ENCODE results near the gene IL22RA2. TPM values are rescaled to one million over a fixed set of nuclear protein-coding genes. Genes with fewer than 3 reads are reported as not detected.
"Not testable (repeated sequence)": the region's sequence is repeated elsewhere in the genome, so short reads cannot be mapped to it uniquely, and the experiment has no call there.

IL22RA2 gene
- total RNA-seq, 1 experiment from 2014 or later, result not detected

GRCh38 chr6:137211910-137212309 is 38.5 kb upstream of the IL22RA2 start:
- peaks cover 3% of the 10 kb centered on the region; the same call in 1 of the 2 replicates for H3K36me3 ChIP-seq (ENCODE audit: control insufficient read depth, insufficient read depth, low read length)
- intact Hi-C loops (cut with micrococcal nuclease; ENCODE audit: unreplicated experiment), result no loop called here
- BruUV-seq (replicated peaks), result no TSS peak
- H3K9me3 Mint-ChIP-seq (ENCODE audit: unreplicated experiment), result peaks cover 14% of the 10 kb centered on the region
- H3K36me3 Mint-ChIP-seq (ENCODE audit: insufficient read depth, unreplicated experiment), result peaks cover 67% of the 10 kb centered on the region
- peaks cover 7% of the 10 kb centered on the region for H3K4me1 ChIP-seq
- H3K4me1 Mint-ChIP-seq (ENCODE audit: low read depth, unreplicated experiment), result peaks cover 9% of the 10 kb centered on the region
- no peak for DNase-seq
- CTCF ChIA-PET, result no interaction called here
- H3K4me3 Mint-ChIP-seq (ENCODE audit: unreplicated experiment), result no peak overlapping the region
- H3K9me3 ChIP-seq, result peaks cover 18% of the 10 kb centered on the region
- POLR2A ChIA-PET, result no interaction called here
- no peak for TF ChIP-seq CTCF (IDR thresholded peaks at IDR 0.05; ENCODE audit: insufficient read depth in 1 of 2, low read depth in 1 of 2, low read length in 1 of 2, severe bottlenecking in 1 of 2, unreplicated experiment in 1 of 2)
- no peaks in the 10 kb centered on the region for H3K27me3 ChIP-seq (replicated peaks; ENCODE audit: control insufficient read depth, insufficient read depth, low read length)
- H3K4me3 ChIP-seq (ENCODE audit: low read depth, low read length), result no peak overlapping the region
- no peaks in the 10 kb centered on the region for H3K27me3 Mint-ChIP-seq (ENCODE audit: insufficient read depth, unreplicated experiment)
- H3K27ac Mint-ChIP-seq (ENCODE audit: unreplicated experiment), result no peak overlapping the region

GRCh38 chr6:137210903-137211302 is 37.5 kb upstream of the IL22RA2 start:
- Mint-ChIP-seq H3K4me3 (ENCODE audit: unreplicated experiment) (no peak overlapping the region), H3K36me3 (ENCODE audit: insufficient read depth, unreplicated experiment) (peaks cover 68% of the 10 kb centered on the region), H3K9me3 (ENCODE audit: unreplicated experiment) (peaks cover 14% of the 10 kb centered on the region), H3K27me3 (ENCODE audit: insufficient read depth, unreplicated experiment) (no peaks in the 10 kb centered on the region), H3K4me1 (ENCODE audit: low read depth, unreplicated experiment) (peaks cover 6% of the 10 kb centered on the region), H3K27ac (ENCODE audit: unreplicated experiment) (no peak overlapping the region)
- no peak for TF ChIP-seq CTCF (IDR thresholded peaks at IDR 0.05; ENCODE audit: insufficient read depth in 1 of 2, low read depth in 1 of 2, low read length in 1 of 2, severe bottlenecking in 1 of 2, unreplicated experiment in 1 of 2)
- DNase-seq, result no peak
- POLR2A ChIA-PET, result no interaction called here
- no peaks in the 10 kb centered on the region for H3K27me3 ChIP-seq (replicated peaks; ENCODE audit: control insufficient read depth, insufficient read depth, low read length)
- peaks cover 6% of the 10 kb centered on the region; the same call in 1 of the 2 replicates for H3K4me1 ChIP-seq
- intact Hi-C loops (cut with micrococcal nuclease; ENCODE audit: unreplicated experiment), result no loop called here
- H3K36me3 ChIP-seq (ENCODE audit: control insufficient read depth, insufficient read depth, low read length), result 0 out of 2 replicates have a peak, but pooled peaks cover 2% of the 10 kb centered on the region
- peaks cover 18% of the 10 kb centered on the region for H3K9me3 ChIP-seq
- CTCF ChIA-PET, result no interaction called here
- BruUV-seq (replicated peaks), result no TSS peak
- H3K4me3 ChIP-seq (ENCODE audit: low read depth, low read length), result no peak overlapping the region

GRCh38 chr6:137208279-137208678 is 34.8 kb upstream of the IL22RA2 start:
- Mint-ChIP-seq H3K4me3 (ENCODE audit: unreplicated experiment) (no peak overlapping the region), H3K27ac (ENCODE audit: unreplicated experiment) (no peak overlapping the region), H3K27me3 (ENCODE audit: insufficient read depth, unreplicated experiment) (no peaks in the 10 kb centered on the region), H3K36me3 (ENCODE audit: insufficient read depth, unreplicated experiment) (peaks cover 78% of the 10 kb centered on the region), H3K4me1 (ENCODE audit: low read depth, unreplicated experiment) (no peaks in the 10 kb centered on the region), H3K9me3 (ENCODE audit: unreplicated experiment) (peaks cover 14% of the 10 kb centered on the region)
- DNase-seq, result no peak
- Histone ChIP-seq H3K4me1 (peaks cover 6% of the 10 kb centered on the region; the same call in 1 of the 2 replicates), H3K9me3 (peaks cover 18% of the 10 kb centered on the region), H3K36me3 (ENCODE audit: control insufficient read depth, insufficient read depth, low read length) (0 out of 2 replicates have a peak, but pooled peaks cover 2% of the 10 kb centered on the region), H3K27me3 (replicated peaks; ENCODE audit: control insufficient read depth, insufficient read depth, low read length) (no peaks in the 10 kb centered on the region), H3K4me3 (ENCODE audit: low read depth, low read length) (no peak overlapping the region)
- CTCF ChIA-PET, result no interaction called here
- intact Hi-C loops (cut with micrococcal nuclease; ENCODE audit: unreplicated experiment), result no loop called here
- POLR2A ChIA-PET, result no interaction called here
- TF ChIP-seq CTCF (IDR thresholded peaks at IDR 0.05; ENCODE audit: insufficient read depth in 1 of 2, low read depth in 1 of 2, low read length in 1 of 2, severe bottlenecking in 1 of 2, unreplicated experiment in 1 of 2), result no peak
- BruUV-seq (replicated peaks), result no TSS peak

- BruUV-seq (replicated peaks); H3K27me3 Mint-ChIP-seq (ENCODE audit: insufficient read depth, unreplicated experiment); H3K36me3 ChIP-seq (ENCODE audit: control insufficient read depth, insufficient read depth, low read length); intact Hi-C loops (cut with micrococcal nuclease; ENCODE audit: unreplicated experiment); H3K27ac Mint-ChIP-seq (ENCODE audit: unreplicated experiment); H3K4me1 Mint-ChIP-seq (ENCODE audit: low read depth, unreplicated experiment); POLR2A ChIA-PET; CTCF ChIA-PET; DNase-seq; H3K27me3 ChIP-seq (replicated peaks; ENCODE audit: control insufficient read depth, insufficient read depth, low read length); H3K4me3 Mint-ChIP-seq (ENCODE audit: unreplicated experiment); H3K4me3 ChIP-seq (ENCODE audit: low read depth, low read length); H3K4me1 ChIP-seq: not testable (repeated sequence)
- H3K9me3 ChIP-seq, result peaks cover 18% of the 10 kb centered on the region
- Mint-ChIP-seq H3K36me3 (ENCODE audit: insufficient read depth, unreplicated experiment) (peaks cover 78% of the 10 kb centered on the region), H3K9me3 (ENCODE audit: unreplicated experiment) (peaks cover 14% of the 10 kb centered on the region)
Measured at GRCh38 chr6:137207457-137207856, 34.0 kb upstream of the IL22RA2 start.
